HepG2 (cell line): ENCODE results near the gene CTF1. TPM values are rescaled to one million over a fixed set of nuclear protein-coding genes. Genes with fewer than 3 reads are reported as not detected.
A peak's percentile ranks its signal among the peaks of the same experiment; 100 is the strongest.

ENCODE experiments used
- NR2F1 ChIP-seq, 2 experiments: fragments of 450-650 bp in 1 of 2; formaldehyde crosslinking in 1 of 2; IDR thresholded peaks; 2 replicates each; pipeline versions ENCODE4 v1.5.0 to v1.6.1; 2016 to 2020; ENCODE audit warnings: mild to moderate bottlenecking in 1 of 2, missing compliant biosample characterization in 1 of 2, missing genetic modification reagents in 1 of 2, moderate library complexity in 1 of 2
- SOX5 ChIP-seq: IDR thresholded peaks from 2 replicates; pipeline ENCODE4 v1.6.1; 2016; ENCODE audit warnings: borderline replicate concordance
- ZNF790 ChIP-seq: sonication (generic); formaldehyde crosslinking; IDR thresholded peaks from 2 replicates; pipeline ENCODE4 v1.8.0; 2022; ENCODE audit warnings: missing genetic modification reagents, mild to moderate bottlenecking, borderline replicate concordance
- polyA plus RNA-seq, 8 experiments: library from polyadenylated mRNA; depleted of rRNA in 3 of 8; stranded (reverse) in 7 of 8; unstranded in 1 of 8; fragments of >200 nt; fragmentation: Illumina TruSeq in 4 of 8; extraction: Trizol in 4 of 8; gene quantifications; 2 replicates each; pipeline versions ENCODE4 v1.2.1 to v1.2.3, GENCODE V29; 2011 to 2016; ENCODE audit warnings: low read depth in 4 of 8, missing spikeins in 1 of 8, mixed read lengths in 1 of 8; ENCODE audit not compliant: insufficient read depth in 1 of 8
- total RNA-seq, 5 experiments: library from RNA; depleted of rRNA; stranded (reverse); fragments of >200 nt; fragmentation: Illumina TruSeq; extraction: Trizol; gene quantifications; 2 replicates each; pipeline ENCODE4 v1.2.3, GENCODE V29; 2016; ENCODE audit warnings: low read depth in 1 of 5
- TF ChIP-seq, protein P1 (sequence below): sonication (generic); formaldehyde crosslinking; IDR thresholded peaks from 2 replicates; pipeline ENCODE4 v1.4.0; 2020; ENCODE audit warnings: missing genetic modification reagents
- TF ChIP-seq, protein P2 (sequence below): sonication (generic); formaldehyde crosslinking; IDR thresholded peaks from 2 replicates; pipeline ENCODE4 v1.4.0; 2020; ENCODE audit warnings: mild to moderate bottlenecking, missing genetic modification reagents

The CTF1 gene
- total and polyA plus RNA-seq, 2 of the 13 experiments (the other 11 are each of a cell fraction or from before 2014, with no cell fraction given): 0.13 to 1.8 TPM

DNA sequence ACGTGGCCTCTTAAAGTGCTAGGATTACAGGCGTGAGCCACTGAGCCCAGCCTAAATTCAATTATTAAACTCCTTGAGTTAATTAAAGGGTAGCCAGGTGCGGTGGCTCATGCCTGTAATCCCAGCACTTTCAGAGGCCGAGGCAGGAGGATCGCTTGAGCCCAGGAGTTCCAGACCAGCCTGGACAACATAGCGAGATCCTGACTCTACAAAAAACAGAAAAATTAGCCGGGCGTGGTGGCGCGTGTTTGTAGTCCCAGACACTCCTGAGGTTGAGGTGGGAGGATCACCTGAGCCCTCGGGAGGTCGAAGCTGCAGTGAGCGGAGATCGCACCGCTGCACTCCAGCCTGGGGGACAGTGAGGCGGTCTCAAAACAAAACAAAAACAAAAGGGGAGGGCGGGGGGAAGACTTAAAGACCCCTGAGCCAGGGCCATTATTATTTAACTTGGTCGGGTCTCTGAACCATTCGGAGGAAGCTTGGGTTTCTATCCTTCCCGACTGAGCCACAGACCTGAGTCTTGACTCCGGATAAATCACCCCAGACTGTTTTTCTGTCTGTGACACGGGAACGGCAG, 22.1 kb upstream of the CTF1 start (continued):
- TF ChIP-seq, protein P1, sequence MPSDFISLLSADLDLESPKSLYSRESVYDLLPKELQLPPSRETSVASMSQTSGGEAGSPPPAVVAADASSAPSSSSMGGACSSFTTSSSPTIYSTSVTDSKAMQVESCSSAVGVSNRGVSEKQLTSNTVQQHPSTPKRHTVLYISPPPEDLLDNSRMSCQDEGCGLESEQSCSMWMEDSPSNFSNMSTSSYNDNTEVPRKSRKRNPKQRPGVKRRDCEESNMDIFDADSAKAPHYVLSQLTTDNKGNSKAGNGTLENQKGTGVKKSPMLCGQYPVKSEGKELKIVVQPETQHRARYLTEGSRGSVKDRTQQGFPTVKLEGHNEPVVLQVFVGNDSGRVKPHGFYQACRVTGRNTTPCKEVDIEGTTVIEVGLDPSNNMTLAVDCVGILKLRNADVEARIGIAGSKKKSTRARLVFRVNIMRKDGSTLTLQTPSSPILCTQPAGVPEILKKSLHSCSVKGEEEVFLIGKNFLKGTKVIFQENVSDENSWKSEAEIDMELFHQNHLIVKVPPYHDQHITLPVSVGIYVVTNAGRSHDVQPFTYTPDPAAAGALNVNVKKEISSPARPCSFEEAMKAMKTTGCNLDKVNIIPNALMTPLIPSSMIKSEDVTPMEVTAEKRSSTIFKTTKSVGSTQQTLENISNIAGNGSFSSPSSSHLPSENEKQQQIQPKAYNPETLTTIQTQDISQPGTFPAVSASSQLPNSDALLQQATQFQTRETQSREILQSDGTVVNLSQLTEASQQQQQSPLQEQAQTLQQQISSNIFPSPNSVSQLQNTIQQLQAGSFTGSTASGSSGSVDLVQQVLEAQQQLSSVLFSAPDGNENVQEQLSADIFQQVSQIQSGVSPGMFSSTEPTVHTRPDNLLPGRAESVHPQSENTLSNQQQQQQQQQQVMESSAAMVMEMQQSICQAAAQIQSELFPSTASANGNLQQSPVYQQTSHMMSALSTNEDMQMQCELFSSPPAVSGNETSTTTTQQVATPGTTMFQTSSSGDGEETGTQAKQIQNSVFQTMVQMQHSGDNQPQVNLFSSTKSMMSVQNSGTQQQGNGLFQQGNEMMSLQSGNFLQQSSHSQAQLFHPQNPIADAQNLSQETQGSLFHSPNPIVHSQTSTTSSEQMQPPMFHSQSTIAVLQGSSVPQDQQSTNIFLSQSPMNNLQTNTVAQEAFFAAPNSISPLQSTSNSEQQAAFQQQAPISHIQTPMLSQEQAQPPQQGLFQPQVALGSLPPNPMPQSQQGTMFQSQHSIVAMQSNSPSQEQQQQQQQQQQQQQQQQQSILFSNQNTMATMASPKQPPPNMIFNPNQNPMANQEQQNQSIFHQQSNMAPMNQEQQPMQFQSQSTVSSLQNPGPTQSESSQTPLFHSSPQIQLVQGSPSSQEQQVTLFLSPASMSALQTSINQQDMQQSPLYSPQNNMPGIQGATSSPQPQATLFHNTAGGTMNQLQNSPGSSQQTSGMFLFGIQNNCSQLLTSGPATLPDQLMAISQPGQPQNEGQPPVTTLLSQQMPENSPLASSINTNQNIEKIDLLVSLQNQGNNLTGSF: peak; percentile 57; the same call in 1 of the 2 replicates
- TF ChIP-seq SOX5 (CRISPR knock-in tag): no peak
- 0 out of 2 replicates have a peak, but pooled peaks have one; percentile 16 for TF ChIP-seq ZNF790 (CRISPR knock-in tag)
- peak in 1 of 2 experiments; percentile 16; a peak in 1 of 4 replicates for TF ChIP-seq NR2F1 (CRISPR knock-in tag; IDR thresholded peaks at IDR 0.05)
- TF ChIP-seq, protein P2, sequence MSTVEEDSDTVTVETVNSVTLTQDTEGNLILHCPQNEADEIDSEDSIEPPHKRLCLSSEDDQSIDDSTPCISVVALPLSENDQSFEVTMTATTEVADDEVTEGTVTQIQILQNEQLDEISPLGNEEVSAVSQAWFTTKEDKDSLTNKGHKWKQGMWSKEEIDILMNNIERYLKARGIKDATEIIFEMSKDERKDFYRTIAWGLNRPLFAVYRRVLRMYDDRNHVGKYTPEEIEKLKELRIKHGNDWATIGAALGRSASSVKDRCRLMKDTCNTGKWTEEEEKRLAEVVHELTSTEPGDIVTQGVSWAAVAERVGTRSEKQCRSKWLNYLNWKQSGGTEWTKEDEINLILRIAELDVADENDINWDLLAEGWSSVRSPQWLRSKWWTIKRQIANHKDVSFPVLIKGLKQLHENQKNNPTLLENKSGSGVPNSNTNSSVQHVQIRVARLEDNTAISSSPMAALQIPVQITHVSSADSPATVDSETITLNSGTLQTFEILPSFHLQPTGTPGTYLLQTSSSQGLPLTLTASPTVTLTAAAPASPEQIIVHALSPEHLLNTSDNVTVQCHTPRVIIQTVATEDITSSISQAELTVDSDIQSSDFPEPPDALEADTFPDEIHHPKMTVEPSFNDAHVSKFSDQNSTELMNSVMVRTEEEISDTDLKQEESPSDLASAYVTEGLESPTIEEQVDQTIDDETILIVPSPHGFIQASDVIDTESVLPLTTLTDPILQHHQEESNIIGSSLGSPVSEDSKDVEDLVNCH (CRISPR knock-in tag): 0 out of 2 replicates have a peak, but pooled peaks have one; percentile 2
